ENCODE data around the gene CPLX3.

The CPLX3 gene

GRCh38 chr15:74807282-74807681 lies 19.1 kb upstream of the CPLX3 start:
- no peaks in the 10 kb centered on the region for H3K27me3 ChIP-seq (ENCODE audit: insufficient read depth, poor library complexity, severe bottlenecking)
- H3K4me1 ChIP-seq (ENCODE audit: insufficient read depth, poor library complexity, severe bottlenecking), result peaks cover 21% of the 10 kb centered on the region
- no peak for TF ChIP-seq CTCF (IDR thresholded peaks at IDR 0.05; ENCODE audit: poor library complexity, severe bottlenecking)
- no peaks in the 10 kb centered on the region for H3K9me3 ChIP-seq (ENCODE audit: severe bottlenecking)
- no peak for DNase-seq (ENCODE audit: low spot score)
- peak overlapping the region; percentile 31 for H3K27ac ChIP-seq (ENCODE audit: poor library complexity, severe bottlenecking)
- peaks cover 14% of the 10 kb centered on the region for H3K36me3 ChIP-seq (ENCODE audit: low read depth)
- ATAC-seq (ENCODE audit: low read depth), result no peak
- no peak overlapping the region for H3K4me3 ChIP-seq (ENCODE audit: severe bottlenecking)

GRCh38 chr15:74808078-74808839 lies 18.2 kb upstream of the CPLX3 start:
- H3K27me3 ChIP-seq (ENCODE audit: insufficient read depth, poor library complexity, severe bottlenecking), result no peaks in the 10 kb centered on the region
- ATAC-seq (ENCODE audit: low read depth) (peak; percentile 56), DNase-seq (ENCODE audit: low spot score) (no peak)
- no peak for TF ChIP-seq CTCF (IDR thresholded peaks at IDR 0.05; ENCODE audit: poor library complexity, severe bottlenecking)
- H3K27ac ChIP-seq (ENCODE audit: poor library complexity, severe bottlenecking), result peak overlapping the region; percentile 31
- no peak overlapping the region for H3K4me3 ChIP-seq (ENCODE audit: severe bottlenecking)
- H3K4me1 ChIP-seq (ENCODE audit: insufficient read depth, poor library complexity, severe bottlenecking), result peaks cover 21% of the 10 kb centered on the region
- H3K9me3 ChIP-seq (ENCODE audit: severe bottlenecking), result no peaks in the 10 kb centered on the region
- peaks cover 6% of the 10 kb centered on the region for H3K36me3 ChIP-seq (ENCODE audit: low read depth)

GRCh38 chr15:74808840-74809229 lies 17.6 kb upstream of the CPLX3 start:
- Histone ChIP-seq H3K4me1 (ENCODE audit: insufficient read depth, poor library complexity, severe bottlenecking) (peaks cover 21% of the 10 kb centered on the region), H3K36me3 (ENCODE audit: low read depth) (peaks cover 4% of the 10 kb centered on the region; the same call in 1 of the 2 replicates), H3K9me3 (ENCODE audit: severe bottlenecking) (no peaks in the 10 kb centered on the region), H3K27me3 (ENCODE audit: insufficient read depth, poor library complexity, severe bottlenecking) (no peaks in the 10 kb centered on the region), H3K4me3 (ENCODE audit: severe bottlenecking) (no peak overlapping the region), H3K27ac (ENCODE audit: poor library complexity, severe bottlenecking) (peak overlapping the region; percentile 31)
- TF ChIP-seq CTCF (IDR thresholded peaks at IDR 0.05; ENCODE audit: poor library complexity, severe bottlenecking), result no peak
- ATAC-seq (ENCODE audit: low read depth) (no peak), DNase-seq (ENCODE audit: low spot score) (no peak)

GRCh38 chr15:74809242-74809641 lies 17.2 kb upstream of the CPLX3 start:
- H3K36me3 ChIP-seq (ENCODE audit: low read depth), result no peaks in the 10 kb centered on the region; the same call in 1 of the 2 replicates
- no peak for TF ChIP-seq CTCF (IDR thresholded peaks at IDR 0.05; ENCODE audit: poor library complexity, severe bottlenecking)
- DNase-seq (ENCODE audit: low spot score) (no peak), ATAC-seq (ENCODE audit: low read depth) (no peak)
- peaks cover 21% of the 10 kb centered on the region for H3K4me1 ChIP-seq (ENCODE audit: insufficient read depth, poor library complexity, severe bottlenecking)
- no peaks in the 10 kb centered on the region for H3K9me3 ChIP-seq (ENCODE audit: severe bottlenecking)
- no peaks in the 10 kb centered on the region for H3K27me3 ChIP-seq (ENCODE audit: insufficient read depth, poor library complexity, severe bottlenecking)
- H3K27ac ChIP-seq (ENCODE audit: poor library complexity, severe bottlenecking), result peak overlapping the region; percentile 31
- H3K4me3 ChIP-seq (ENCODE audit: severe bottlenecking), result no peak overlapping the region

GRCh38 chr15:74809956-74810355 lies 16.5 kb upstream of the CPLX3 start:
- H3K9me3 ChIP-seq (ENCODE audit: severe bottlenecking), result no peaks in the 10 kb centered on the region
- ATAC-seq (ENCODE audit: low read depth), result peak; percentile 43

More at GRCh38 chr15:74809956-74810355, 16.5 kb upstream of the CPLX3 start:
- Histone ChIP-seq H3K4me3 (ENCODE audit: severe bottlenecking) (no peak overlapping the region), H3K27ac (ENCODE audit: poor library complexity, severe bottlenecking) (peak overlapping the region; percentile 27), H3K4me1 (ENCODE audit: insufficient read depth, poor library complexity, severe bottlenecking) (peaks cover 21% of the 10 kb centered on the region), H3K36me3 (ENCODE audit: low read depth) (no peaks in the 10 kb centered on the region), H3K27me3 (ENCODE audit: insufficient read depth, poor library complexity, severe bottlenecking) (no peaks in the 10 kb centered on the region)
- no peak for TF ChIP-seq CTCF (IDR thresholded peaks at IDR 0.05; ENCODE audit: poor library complexity, severe bottlenecking)
- no peak for DNase-seq (ENCODE audit: low spot score)
